ENCODE measurements around the gene INPP4B.
A peak's percentile ranks its signal among the peaks of the same experiment; 100 is the strongest.
"Not testable (repeated sequence)": the region's sequence is repeated elsewhere in the genome, so short reads cannot be mapped to it uniquely, and the experiment has no call there.

Gene INPP4B

GRCh38 chr4:142811034-142811433 is 35.1 kb downstream of the INPP4B start:
- Mint-ChIP-seq H3K4me1 (ENCODE audit: low read depth) (peaks cover 17% of the 10 kb centered on the region), H3K4me3 (no peak overlapping the region), H3K27ac (no peak overlapping the region), H3K9me3 (no peaks in the 10 kb centered on the region), H3K36me3 (ENCODE audit: low read depth) (no peaks in the 10 kb centered on the region), H3K27me3 (no peaks in the 10 kb centered on the region)
- DNase-seq: no peak

GRCh38 chr4:142809559-142809958 is 36.5 kb downstream of the INPP4B start:
- Mint-ChIP-seq H3K27ac (no peak overlapping the region), H3K36me3 (ENCODE audit: low read depth) (no peaks in the 10 kb centered on the region), H3K4me1 (ENCODE audit: low read depth) (peaks cover 7% of the 10 kb centered on the region), H3K9me3 (peaks cover 2% of the 10 kb centered on the region), H3K4me3 (no peak overlapping the region), H3K27me3 (no peaks in the 10 kb centered on the region)
- no peak for DNase-seq

GRCh38 chr4:142803879-142804278 is 42.2 kb downstream of the INPP4B start:
- H3K27ac Mint-ChIP-seq; H3K36me3 Mint-ChIP-seq (ENCODE audit: low read depth); DNase-seq; H3K9me3 Mint-ChIP-seq; H3K27me3 Mint-ChIP-seq; H3K4me3 Mint-ChIP-seq: not testable (repeated sequence)
- peaks cover 15% of the 10 kb centered on the region for H3K4me1 Mint-ChIP-seq (ENCODE audit: low read depth)

- Mint-ChIP-seq H3K27ac (peak overlapping the region; percentile 51), H3K27me3 (no peaks in the 10 kb centered on the region), H3K4me3 (no peak overlapping the region), H3K9me3 (peaks cover 2% of the 10 kb centered on the region), H3K4me1 (ENCODE audit: low read depth) (peaks cover 15% of the 10 kb centered on the region), H3K36me3 (ENCODE audit: low read depth) (peaks cover 6% of the 10 kb centered on the region)
- no peak for DNase-seq
Observed at GRCh38 chr4:142801966-142802365, 44.1 kb downstream of the INPP4B start.

- DNase-seq: no peak
- no peaks in the 10 kb centered on the region for H3K36me3 Mint-ChIP-seq (ENCODE audit: low read depth)
Observed at GRCh38 chr4:142781114-142781513, 65.0 kb downstream of the INPP4B start.

GRCh38 chr4:142778900-142779299 is 67.2 kb downstream of the INPP4B start:
- Mint-ChIP-seq H3K4me1 (ENCODE audit: low read depth) (no peaks in the 10 kb centered on the region), H3K36me3 (ENCODE audit: low read depth) (no peaks in the 10 kb centered on the region), H3K9me3 (no peaks in the 10 kb centered on the region), H3K27ac (no peak overlapping the region), H3K27me3 (peaks cover 6% of the 10 kb centered on the region), H3K4me3 (no peak overlapping the region)
- no peak for DNase-seq

More at GRCh38 chr4:142781114-142781513, 65.0 kb downstream of the INPP4B start:
- H3K27ac Mint-ChIP-seq: no peak overlapping the region
- no peaks in the 10 kb centered on the region for H3K9me3 Mint-ChIP-seq
- H3K27me3 Mint-ChIP-seq: peaks cover 6% of the 10 kb centered on the region
- no peaks in the 10 kb centered on the region for H3K4me1 Mint-ChIP-seq (ENCODE audit: low read depth)
- no peak overlapping the region for H3K4me3 Mint-ChIP-seq

GRCh38 chr4:142778430-142778829 is 67.7 kb downstream of the INPP4B start:
- DNase-seq: no peak
- H3K27ac Mint-ChIP-seq: no peak overlapping the region

GRCh38 chr4:142777045-142777743 is 68.9 kb downstream of the INPP4B start:
- DNase-seq: no peak
- Mint-ChIP-seq H3K27ac (no peak overlapping the region), H3K9me3 (no peaks in the 10 kb centered on the region), H3K4me3 (no peak overlapping the region), H3K4me1 (ENCODE audit: low read depth) (peaks cover 5% of the 10 kb centered on the region), H3K27me3 (peaks cover 6% of the 10 kb centered on the region), H3K36me3 (ENCODE audit: low read depth) (no peaks in the 10 kb centered on the region)

More at GRCh38 chr4:142778430-142778829, 67.7 kb downstream of the INPP4B start:
- H3K36me3 Mint-ChIP-seq (ENCODE audit: low read depth): no peaks in the 10 kb centered on the region
- H3K27me3 Mint-ChIP-seq: peaks cover 6% of the 10 kb centered on the region
- peaks cover 3% of the 10 kb centered on the region for H3K4me1 Mint-ChIP-seq (ENCODE audit: low read depth)
- no peaks in the 10 kb centered on the region for H3K9me3 Mint-ChIP-seq
- H3K4me3 Mint-ChIP-seq: no peak overlapping the region

GRCh38 chr4:142776026-142776425 is 70.1 kb downstream of the INPP4B start:
- DNase-seq: no peak
- H3K27me3 Mint-ChIP-seq: peaks cover 3% of the 10 kb centered on the region
- H3K27ac Mint-ChIP-seq: no peak overlapping the region
- no peaks in the 10 kb centered on the region for H3K9me3 Mint-ChIP-seq
- no peak overlapping the region for H3K4me3 Mint-ChIP-seq
- no peaks in the 10 kb centered on the region for H3K36me3 Mint-ChIP-seq (ENCODE audit: low read depth)
- H3K4me1 Mint-ChIP-seq (ENCODE audit: low read depth): peaks cover 5% of the 10 kb centered on the region

- peaks cover 5% of the 10 kb centered on the region for H3K4me1 Mint-ChIP-seq (ENCODE audit: low read depth)
- H3K27ac Mint-ChIP-seq: no peak overlapping the region
- H3K27me3 Mint-ChIP-seq: no peaks in the 10 kb centered on the region
- no peaks in the 10 kb centered on the region for H3K36me3 Mint-ChIP-seq (ENCODE audit: low read depth)
- H3K4me3 Mint-ChIP-seq: no peak overlapping the region
- no peak for DNase-seq
- H3K9me3 Mint-ChIP-seq: no peaks in the 10 kb centered on the region
Observed at GRCh38 chr4:142773505-142773904, 72.6 kb downstream of the INPP4B start.

GRCh38 chr4:142762280-142762679 is 83.8 kb downstream of the INPP4B start:
- Mint-ChIP-seq H3K4me1 (ENCODE audit: low read depth) (no peaks in the 10 kb centered on the region), H3K36me3 (ENCODE audit: low read depth) (no peaks in the 10 kb centered on the region), H3K27ac (no peak overlapping the region), H3K27me3 (peaks cover 2% of the 10 kb centered on the region), H3K4me3 (no peak overlapping the region), H3K9me3 (no peaks in the 10 kb centered on the region)
- DNase-seq: no peak

- no peak for DNase-seq
- H3K4me3 Mint-ChIP-seq: no peak overlapping the region
- no peaks in the 10 kb centered on the region for H3K27me3 Mint-ChIP-seq
- H3K27ac Mint-ChIP-seq: no peak overlapping the region
- no peaks in the 10 kb centered on the region for H3K9me3 Mint-ChIP-seq
- no peaks in the 10 kb centered on the region for H3K4me1 Mint-ChIP-seq (ENCODE audit: low read depth)
- no peaks in the 10 kb centered on the region for H3K36me3 Mint-ChIP-seq (ENCODE audit: low read depth)
Observed at GRCh38 chr4:142752202-142752786, 93.8 kb downstream of the INPP4B start.

- H3K36me3 Mint-ChIP-seq (ENCODE audit: low read depth): peaks cover 1% of the 10 kb centered on the region
- H3K27ac Mint-ChIP-seq: no peak overlapping the region
- H3K9me3 Mint-ChIP-seq: peaks cover 13% of the 10 kb centered on the region
- H3K4me1 Mint-ChIP-seq (ENCODE audit: low read depth): no peaks in the 10 kb centered on the region
- H3K4me3 Mint-ChIP-seq: no peak overlapping the region
- DNase-seq: no peak
- H3K27me3 Mint-ChIP-seq: no peaks in the 10 kb centered on the region
Observed at GRCh38 chr4:142743121-142743825, 102.8 kb downstream of the INPP4B start.

- Mint-ChIP-seq H3K9me3 (peaks cover 13% of the 10 kb centered on the region), H3K27me3 (no peaks in the 10 kb centered on the region), H3K27ac (no peak overlapping the region), H3K4me1 (ENCODE audit: low read depth) (no peaks in the 10 kb centered on the region), H3K4me3 (no peak overlapping the region), H3K36me3 (ENCODE audit: low read depth) (no peaks in the 10 kb centered on the region)
- DNase-seq: no peak
Observed at GRCh38 chr4:142741995-142742394, 104.1 kb downstream of the INPP4B start.

GRCh38 chr4:142728233-142728632 is 117.9 kb downstream of the INPP4B start:
- Mint-ChIP-seq H3K4me3 (no peak overlapping the region), H3K27me3 (no peaks in the 10 kb centered on the region), H3K27ac (no peak overlapping the region), H3K36me3 (ENCODE audit: low read depth) (no peaks in the 10 kb centered on the region), H3K4me1 (ENCODE audit: low read depth) (peaks cover 4% of the 10 kb centered on the region), H3K9me3 (no peaks in the 10 kb centered on the region)
- no peak for DNase-seq

All from activated T-cell treated with anti-CD3 and anti-CD28 coated beads, Interleukin-2, amount 50 U/mL, for 24 hours (primary cell).